H4 (cell line): ENCODE measurements around the gene FILIP1L. TPM values are rescaled to one million over a fixed set of nuclear protein-coding genes. Genes with fewer than 3 reads are reported as not detected.

Source experiments
- DNase-seq: peaks from one replicate; pipeline ENCODE4 v3.0.0-alpha.2; 2015; ENCODE audit warnings: low spot score
- total RNA-seq: library from RNA; depleted of rRNA; stranded (reverse); fragments of >200 nt; shearing (Covaris generic); gene quantifications from 2 replicates; pipeline ENCODE4 v1.2.3, GENCODE V29; 2014

Gene FILIP1L
- total RNA-seq, 1 experiment from 2014 or later = 37.8 TPM

DNA sequence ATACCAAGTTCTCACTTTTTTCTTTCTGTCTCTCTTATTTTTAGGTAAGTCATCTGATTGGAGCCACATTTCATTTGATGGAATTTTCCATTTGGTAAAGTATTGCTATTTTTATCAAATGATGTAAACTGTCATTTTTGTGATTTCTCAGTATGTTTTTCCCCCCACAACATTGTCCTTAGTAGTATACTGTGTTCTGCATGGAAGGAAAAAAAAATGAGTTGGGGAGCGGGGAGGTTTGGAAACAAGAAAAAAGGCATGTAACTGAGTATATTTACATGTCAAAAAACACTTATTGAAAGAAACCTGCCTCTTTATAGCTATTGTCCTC is 104.2 kb downstream of the FILIP1L start:
- DNase-seq = no peak

DNA sequence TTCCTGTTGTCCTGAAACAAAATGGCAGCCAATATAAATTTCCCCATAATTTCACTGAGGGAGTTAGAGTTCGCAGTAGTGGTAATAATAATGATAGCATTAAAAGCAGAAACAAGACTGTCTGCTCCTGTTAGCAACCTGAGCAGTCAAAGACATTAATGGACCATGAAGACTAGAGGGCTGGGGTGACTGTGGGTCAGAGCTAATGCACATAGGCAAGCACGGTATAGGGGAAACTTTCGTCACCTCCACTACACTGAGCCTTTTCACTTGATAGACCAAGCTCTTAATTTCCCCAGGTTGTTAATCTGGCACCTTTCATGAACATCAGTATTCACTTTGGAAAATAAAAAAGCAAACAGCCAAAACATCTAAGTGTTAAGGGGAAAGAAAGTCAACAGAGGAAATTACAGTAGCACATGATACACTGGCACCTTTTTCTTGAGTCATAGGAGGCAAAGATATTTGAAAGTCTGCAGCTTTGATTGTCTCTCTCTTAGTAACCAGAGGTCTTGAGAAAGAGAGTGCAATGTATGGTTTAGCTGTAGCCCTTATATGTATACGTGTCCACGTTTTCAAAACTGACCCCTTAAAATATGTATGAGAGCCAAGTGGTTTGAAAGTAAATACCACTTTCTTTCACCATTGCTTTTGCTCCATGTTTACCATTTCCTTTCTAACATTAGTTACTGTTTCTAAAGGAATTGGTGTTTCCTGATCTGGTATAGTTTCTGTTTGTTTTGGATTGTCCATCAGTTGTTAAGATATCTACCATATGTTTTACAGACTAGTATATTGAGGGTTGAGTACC is 104.8 kb downstream of the FILIP1L start:
- no peak for DNase-seq

- no peak for DNase-seq
Observed at GRCh38 chr3:100008081-100008698, 106.1 kb downstream of the FILIP1L start.

DNA sequence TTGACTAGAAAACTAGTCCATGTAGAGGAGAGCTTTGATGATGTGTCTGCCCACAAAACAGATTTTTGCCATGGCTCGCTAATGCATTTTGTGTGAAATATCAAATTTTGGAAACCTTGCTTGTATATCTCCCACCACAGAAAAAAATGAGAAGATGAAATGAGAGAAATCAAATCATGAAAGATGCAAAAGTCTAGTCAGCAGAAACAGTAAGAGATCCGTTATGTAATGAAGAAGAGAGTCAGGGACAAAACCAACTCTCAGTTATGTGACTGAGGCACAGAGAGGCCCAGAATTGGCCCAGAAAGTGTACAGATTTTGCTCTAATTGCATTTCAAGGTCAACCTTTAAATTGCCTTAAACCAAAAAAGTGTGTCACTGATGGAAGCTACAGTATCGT is 107.0 kb downstream of the FILIP1L start:
- DNase-seq = no peak

- peak; percentile 22 for DNase-seq
Observed at GRCh38 chr3:100006570-100007271, 107.6 kb downstream of the FILIP1L start.

DNA sequence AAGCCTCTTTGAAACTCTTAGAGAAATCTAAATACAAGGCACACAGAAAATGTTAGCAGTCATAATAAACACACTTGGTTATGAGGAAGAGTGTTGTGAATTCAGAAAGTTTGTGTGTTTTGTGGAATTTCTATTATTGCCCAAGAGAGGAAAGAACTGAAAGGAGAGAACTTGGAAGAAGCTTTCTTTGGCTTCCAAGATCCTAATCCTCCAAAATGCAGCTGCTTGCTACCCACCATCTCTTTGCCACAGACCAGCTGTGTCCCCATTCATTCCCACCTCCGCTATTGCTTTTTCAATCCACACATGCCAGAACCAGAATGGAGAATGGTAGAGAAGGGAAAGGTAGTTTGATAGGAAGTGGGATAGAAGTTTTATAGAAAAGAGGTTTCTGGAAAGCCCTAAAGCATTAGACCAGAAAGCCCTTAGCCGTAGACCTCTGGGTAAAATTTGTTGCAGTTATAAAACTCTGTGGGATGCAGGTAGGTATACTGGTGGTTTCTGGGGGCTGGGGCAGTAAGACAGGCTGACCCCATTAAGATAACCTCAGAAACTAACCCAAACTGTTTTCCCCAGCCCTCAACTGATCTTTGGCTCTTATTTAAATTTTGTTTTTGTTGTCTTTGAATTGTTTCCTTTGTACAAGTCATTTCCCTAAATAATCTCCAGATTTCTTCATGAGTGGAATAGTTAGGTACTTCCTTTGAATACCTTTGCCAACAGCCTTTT is 108.5 kb downstream of the FILIP1L start:
- DNase-seq = no peak

DNA sequence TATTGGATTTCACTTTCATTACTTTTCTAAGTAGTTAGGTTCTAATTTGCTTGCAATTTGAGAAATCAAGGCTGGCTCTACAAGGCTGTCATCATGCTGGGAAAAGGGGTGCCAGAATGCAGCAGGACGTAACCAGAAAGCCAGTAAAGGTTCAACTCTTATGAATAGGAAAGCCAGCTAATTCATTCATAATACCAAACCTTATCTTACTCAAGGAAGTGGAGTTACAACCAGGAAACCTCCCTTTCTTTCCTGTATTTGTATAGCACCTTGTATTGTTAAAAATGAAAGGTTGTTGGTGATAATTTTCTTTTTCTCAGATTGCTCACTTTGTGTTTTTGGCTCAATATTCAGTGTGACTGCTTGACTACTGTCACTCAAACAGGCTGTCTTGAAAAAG is 109.4 kb downstream of the FILIP1L start:
- no peak for DNase-seq

- no peak for DNase-seq
Observed at GRCh38 chr3:100003609-100004503, 110.4 kb downstream of the FILIP1L start.

DNA sequence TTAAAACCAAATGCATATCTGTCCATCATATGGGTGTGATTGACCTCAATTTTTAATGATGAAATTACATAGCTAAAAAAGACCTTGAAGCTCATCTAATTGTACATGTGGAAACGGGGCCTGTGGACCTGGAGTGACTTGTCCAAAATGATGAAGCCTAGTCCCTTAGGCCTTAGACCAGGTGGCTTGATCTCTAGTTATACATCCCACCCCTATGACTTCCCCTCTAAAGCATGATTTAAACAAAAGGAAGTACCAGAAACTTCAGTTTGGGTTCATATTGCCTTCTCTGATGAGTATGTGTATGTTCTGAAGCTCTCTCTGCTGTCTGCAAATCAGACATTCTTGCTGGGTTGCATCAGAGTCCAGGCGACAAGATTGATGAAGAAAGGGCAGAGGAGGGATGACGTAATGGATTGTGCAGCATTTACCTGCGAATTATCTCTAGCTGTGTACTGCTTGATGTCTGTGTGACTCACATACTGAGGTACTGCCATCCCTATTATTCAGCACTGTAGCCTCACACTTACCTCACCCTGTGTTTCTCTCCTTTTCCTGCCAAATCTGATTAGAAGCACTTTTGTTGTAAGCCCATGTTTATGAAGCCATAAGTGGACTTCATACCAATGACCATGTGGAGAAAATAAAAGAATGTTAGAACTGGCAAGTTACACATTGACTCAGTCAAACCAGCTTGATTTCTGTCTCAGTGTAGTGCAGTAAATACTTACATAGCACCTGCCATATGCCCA is 111.5 kb downstream of the FILIP1L start:
- peak; percentile 72 for DNase-seq

- no peak for DNase-seq
Observed at GRCh38 chr3:100001526-100002270, 112.6 kb downstream of the FILIP1L start.

DNA sequence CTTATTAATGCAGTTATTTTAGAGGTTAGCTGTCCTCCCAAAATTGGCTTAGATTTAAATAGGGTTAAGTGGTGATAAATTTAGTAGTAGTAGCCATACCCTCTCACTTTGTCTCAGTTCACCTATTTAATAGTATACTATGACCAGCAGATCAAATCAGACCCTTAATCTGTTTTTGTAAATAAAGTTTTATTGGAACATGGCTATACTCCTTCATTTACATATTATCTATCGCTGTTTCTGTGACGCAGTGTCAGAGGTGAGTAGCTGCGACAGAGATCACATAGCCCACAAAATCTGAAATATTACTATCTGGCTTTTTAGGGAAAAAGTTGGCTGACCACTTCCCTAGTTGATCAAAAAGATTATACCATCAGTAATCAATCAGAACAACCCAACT is 113.2 kb downstream of the FILIP1L start:
- DNase-seq = no peak

DNA sequence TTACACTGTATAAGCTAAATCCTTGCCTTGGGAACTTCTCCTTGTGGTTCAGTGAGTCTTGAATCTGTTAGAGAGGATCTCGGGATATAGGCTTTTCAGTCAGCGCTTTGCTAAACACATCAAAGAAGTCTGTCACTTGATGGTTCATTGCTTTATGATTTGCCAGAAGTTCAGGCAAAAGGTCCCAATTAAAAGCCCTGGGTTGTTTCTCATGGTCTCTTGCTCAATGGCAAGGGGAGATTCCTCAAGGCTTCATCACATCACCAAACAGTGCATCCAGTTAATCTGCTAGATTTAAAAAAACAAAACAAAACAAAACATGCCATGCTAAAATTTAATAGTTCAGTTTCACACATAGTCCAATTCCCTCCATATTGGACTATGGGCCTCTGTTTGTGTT is 114.8 kb downstream of the FILIP1L start:
- no peak for DNase-seq

- DNase-seq = no peak
Observed at GRCh38 chr3:99997293-99997692, 117.0 kb downstream of the FILIP1L start.

DNA sequence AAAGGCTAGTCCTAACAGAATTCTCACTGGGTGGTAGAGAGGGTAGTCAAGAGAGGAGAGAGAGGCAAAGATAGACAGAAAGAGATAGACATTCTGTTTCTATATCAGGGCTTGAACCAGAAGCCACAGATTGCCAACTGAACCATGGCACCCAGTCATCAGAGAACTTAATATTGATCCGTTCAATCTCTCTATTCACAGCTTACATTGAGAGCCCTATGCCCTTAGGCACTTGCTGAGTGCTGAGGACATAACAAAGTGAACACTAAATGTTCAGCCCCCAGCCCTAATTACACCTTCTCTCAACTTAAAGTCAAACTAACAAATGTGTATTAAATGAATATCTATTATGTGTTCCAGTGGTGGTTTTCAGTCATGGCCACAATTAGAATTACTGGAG is 124.1 kb downstream of the FILIP1L start:
- DNase-seq = no peak

DNA sequence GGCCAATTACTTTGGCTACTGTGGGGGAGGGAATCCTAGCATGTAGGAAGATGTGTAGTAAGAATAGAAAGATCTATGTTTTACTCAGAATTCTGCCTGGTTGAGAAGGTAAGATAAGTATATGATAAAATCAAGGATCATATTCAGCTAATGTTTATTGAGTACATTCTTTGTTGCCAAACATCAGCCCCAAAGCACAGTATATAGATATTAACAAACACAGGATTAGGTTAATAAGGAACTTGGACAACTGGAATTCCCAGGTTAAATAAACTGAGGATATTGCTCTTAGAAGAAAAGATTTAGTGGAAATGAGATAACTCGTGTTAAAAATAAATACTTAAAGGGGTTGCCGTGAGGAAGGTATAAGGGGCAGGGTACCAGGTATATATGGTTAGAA is 129.6 kb downstream of the FILIP1L start:
- DNase-seq = no peak

DNA sequence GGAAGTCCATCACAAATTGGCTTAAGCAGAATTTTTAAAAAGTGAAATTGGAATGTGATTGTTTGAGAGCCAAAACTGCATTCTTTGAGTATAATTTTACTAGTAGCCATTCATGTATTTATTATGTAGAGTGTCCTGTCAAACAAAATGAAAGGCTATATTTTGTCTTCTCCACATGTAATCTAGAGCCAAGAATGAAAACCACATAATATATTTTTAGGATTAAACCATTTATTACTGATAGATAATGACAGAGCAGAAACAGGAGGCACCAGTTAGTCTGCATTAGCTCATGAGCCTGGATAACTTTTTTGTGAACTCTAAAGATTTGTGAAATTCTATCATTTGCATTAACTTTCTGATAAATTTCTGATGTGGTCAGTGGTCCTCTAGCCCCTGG is 130.2 kb downstream of the FILIP1L start:
- DNase-seq = no peak

DNA sequence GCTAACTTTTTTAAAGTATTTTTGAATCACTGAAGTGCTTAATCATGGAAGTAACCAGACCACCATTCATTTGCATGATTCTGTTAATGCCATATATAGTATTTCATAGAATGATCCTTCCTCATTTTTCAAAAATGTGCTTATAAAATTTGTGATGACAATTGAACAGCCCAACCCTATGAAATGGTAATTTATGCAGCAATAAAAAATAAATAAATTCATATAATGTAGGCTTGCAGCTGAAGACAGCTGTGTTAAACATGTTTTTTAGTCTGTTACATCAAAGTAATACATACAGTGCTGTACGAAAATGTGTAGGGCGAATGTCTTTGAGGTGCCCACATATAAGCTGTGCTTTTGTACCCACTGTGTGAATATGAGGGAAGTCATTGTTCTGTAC is 131.7 kb downstream of the FILIP1L start:
- DNase-seq = no peak

DNA sequence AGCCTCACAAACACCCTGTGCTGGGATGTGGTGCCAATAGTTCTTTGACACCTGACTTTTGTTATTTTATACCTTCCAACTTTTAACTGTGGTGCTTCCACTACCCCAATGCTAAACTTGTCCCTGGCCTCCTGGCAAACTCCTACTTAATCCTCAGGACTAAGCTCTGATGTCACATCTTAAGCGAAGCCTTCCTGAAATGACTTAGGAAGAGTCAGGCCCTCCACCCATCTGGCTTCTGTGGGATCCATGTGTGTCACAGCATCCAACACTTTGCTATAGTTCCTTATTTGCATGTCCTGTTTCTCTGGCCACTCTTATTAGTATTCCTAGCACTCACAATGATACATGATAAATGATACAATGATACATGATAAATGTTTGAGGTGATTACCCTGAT is 133.2 kb downstream of the FILIP1L start:
- DNase-seq = no peak

GRCh38 chr3:99980606-99981005 is 133.7 kb downstream of the FILIP1L start:
- no peak for DNase-seq

- no peak for DNase-seq
Observed at GRCh38 chr3:99978221-99978620, 136.1 kb downstream of the FILIP1L start.
